A549 (cell line): ENCODE results near the gene TRABD.

ENCODE experiments used
- EP300 ChIP-seq, 2 experiments: fragments of >200 bp; sonication (Bioruptor Twin); formaldehyde crosslinking; IDR thresholded peaks; 2 replicates in 1 of 2; 3 replicates in 1 of 2; pipeline ENCODE4 v1.6.1; 2016 to 2017
- JUN ChIP-seq, 2 experiments: fragments of >200 bp; sonication (Bioruptor Twin); formaldehyde crosslinking; IDR thresholded peaks; 2 replicates in 1 of 2; 3 replicates in 1 of 2; pipeline ENCODE4 v1.6.1; 2016 to 2017
- MYC ChIP-seq: IDR thresholded peaks from 2 replicates; pipeline ENCODE4 v1.6.1; 2012; ENCODE audit warnings: mild to moderate bottlenecking, inconsistent platforms, low read length, improper control_type of control experiment, borderline replicate concordance
- NR3C1 ChIP-seq: fragments of >200 bp; sonication (Bioruptor Twin); formaldehyde crosslinking; IDR thresholded peaks from 3 replicates; pipeline ENCODE4 v1.6.1; 2017
- TF ChIP-seq, protein P1 (sequence below): IDR thresholded peaks from 2 replicates; pipeline ENCODE4 v1.6.1; 2012; ENCODE audit warnings: low read depth, borderline replicate concordance
- TF ChIP-seq, protein P2 (sequence below): fragments of >200 bp; sonication (Bioruptor Twin); formaldehyde crosslinking; IDR thresholded peaks from 3 replicates; pipeline ENCODE4 v1.5.1; 2016
- TF ChIP-seq, protein P3 (sequence below): fragments of 450-650 bp; IDR thresholded peaks from 2 replicates; pipeline ENCODE4 v1.6.1; 2014; ENCODE audit warnings: antibody characterized with exemption

DNA sequence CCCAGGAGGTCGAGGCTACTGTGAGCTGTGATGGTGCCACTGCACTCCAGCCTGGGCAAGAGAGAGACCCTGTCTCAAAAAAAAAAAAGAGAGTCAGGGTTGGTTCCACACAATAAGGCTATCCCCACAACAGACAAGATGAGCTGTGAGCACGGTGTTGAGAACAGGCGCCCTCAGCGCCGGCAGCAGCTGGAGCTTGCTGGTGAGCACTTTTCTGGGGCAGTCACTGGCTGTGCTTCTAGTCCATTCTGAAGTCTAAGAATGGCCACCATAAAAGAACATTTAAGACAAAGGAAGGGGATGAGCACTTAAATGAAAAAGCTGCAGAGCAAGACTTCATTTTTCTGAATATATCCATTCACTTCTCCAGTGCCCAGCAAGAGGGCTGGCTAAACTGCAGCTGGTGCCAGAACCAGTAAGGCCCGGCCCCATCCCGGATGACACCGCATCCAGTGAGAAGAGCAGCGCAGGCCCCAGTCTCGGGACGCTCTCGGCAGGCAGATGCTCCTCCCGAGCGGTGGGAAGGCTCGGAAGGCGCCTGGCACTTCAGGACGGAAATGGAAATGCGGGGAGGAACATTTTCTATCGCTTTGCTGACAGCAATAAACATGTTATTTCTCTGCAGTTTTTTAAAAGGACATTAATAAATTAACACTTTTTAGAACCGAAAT lies 46.9 kb downstream of the TRABD start:
- TF ChIP-seq, protein P1, sequence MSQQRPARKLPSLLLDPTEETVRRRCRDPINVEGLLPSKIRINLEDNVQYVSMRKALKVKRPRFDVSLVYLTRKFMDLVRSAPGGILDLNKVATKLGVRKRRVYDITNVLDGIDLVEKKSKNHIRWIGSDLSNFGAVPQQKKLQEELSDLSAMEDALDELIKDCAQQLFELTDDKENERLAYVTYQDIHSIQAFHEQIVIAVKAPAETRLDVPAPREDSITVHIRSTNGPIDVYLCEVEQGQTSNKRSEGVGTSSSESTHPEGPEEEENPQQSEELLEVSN, result no peak
- TF ChIP-seq, protein P2, sequence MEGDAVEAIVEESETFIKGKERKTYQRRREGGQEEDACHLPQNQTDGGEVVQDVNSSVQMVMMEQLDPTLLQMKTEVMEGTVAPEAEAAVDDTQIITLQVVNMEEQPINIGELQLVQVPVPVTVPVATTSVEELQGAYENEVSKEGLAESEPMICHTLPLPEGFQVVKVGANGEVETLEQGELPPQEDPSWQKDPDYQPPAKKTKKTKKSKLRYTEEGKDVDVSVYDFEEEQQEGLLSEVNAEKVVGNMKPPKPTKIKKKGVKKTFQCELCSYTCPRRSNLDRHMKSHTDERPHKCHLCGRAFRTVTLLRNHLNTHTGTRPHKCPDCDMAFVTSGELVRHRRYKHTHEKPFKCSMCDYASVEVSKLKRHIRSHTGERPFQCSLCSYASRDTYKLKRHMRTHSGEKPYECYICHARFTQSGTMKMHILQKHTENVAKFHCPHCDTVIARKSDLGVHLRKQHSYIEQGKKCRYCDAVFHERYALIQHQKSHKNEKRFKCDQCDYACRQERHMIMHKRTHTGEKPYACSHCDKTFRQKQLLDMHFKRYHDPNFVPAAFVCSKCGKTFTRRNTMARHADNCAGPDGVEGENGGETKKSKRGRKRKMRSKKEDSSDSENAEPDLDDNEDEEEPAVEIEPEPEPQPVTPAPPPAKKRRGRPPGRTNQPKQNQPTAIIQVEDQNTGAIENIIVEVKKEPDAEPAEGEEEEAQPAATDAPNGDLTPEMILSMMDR, result no peak
- no peak for TF ChIP-seq MYC
- no peak for TF ChIP-seq NR3C1
- TF ChIP-seq EP300 (IDR thresholded peaks at IDR 0.05), result no peak
- TF ChIP-seq JUN (IDR thresholded peaks at IDR 0.05), result no peak
- TF ChIP-seq, protein P3, sequence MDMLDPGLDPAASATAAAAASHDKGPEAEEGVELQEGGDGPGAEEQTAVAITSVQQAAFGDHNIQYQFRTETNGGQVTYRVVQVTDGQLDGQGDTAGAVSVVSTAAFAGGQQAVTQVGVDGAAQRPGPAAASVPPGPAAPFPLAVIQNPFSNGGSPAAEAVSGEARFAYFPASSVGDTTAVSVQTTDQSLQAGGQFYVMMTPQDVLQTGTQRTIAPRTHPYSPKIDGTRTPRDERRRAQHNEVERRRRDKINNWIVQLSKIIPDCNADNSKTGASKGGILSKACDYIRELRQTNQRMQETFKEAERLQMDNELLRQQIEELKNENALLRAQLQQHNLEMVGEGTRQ, result no peak
